HCT116 (cell line): ENCODE measurements around the gene NKTR. TPM values are rescaled to one million over a fixed set of nuclear protein-coding genes. Genes with fewer than 3 reads are reported as not detected.

Experiments used
- ATAC-seq: fragments of 200-7000 bp; cut with Tn5 transposase; 2 replicates; pipeline ENCODE4 v1.9.1; 2020; ENCODE audit warnings: mild to moderate bottlenecking, moderate library complexity
- BruUV-seq: library from RNA; stranded (reverse); fragments of 400-500 nt; replicated peaks from 2 replicates; lab custom pipeline; 2021; lab: Mats Ljungman, UMichigan
- CTCF ChIA-PET: fragments of 300-600 bp; sonication (Branson Sonifier 250); formaldehyde crosslinking; loops from one replicate; lab custom pipeline; 2021; ENCODE audit warnings: antibody characterized with exemption; lab: Charles Lee
- POLR2A ChIA-PET: fragments of 300-600, 350-600 bp; sonication (Branson Sonifier 250); formaldehyde crosslinking; loops from one replicate; lab custom pipeline; 2021; ENCODE audit warnings: antibody characterized with exemption; lab: Charles Lee
- RAD21 ChIA-PET, 2 experiments: fragments of 300-600 bp; sonication (Branson Sonifier 250); formaldehyde crosslinking; loops; one replicate each; lab custom pipeline; 2023; ENCODE audit warnings: low total read pairs in 2 of 2; ENCODE audit not compliant: uncharacterized antibody in 2 of 2, unreplicated experiment in 2 of 2, low non-redundant PET in 1 of 2; lab: Charles Lee
- DNase-seq: peaks from one replicate; pipeline ENCODE4 v3.0.0-alpha.2; 2010; ENCODE audit warnings: low read depth, low spot score
- H2AFZ ChIP-seq: fragments of 200-600 bp; shearing (Covaris generic), sonication (generic); 2 replicates; pipeline ENCODE4 v1.6.1; 2017; ENCODE audit warnings: low read depth, mixed run types, mixed read lengths, antibody characterized with exemption, low read length; ENCODE audit not compliant: poor library complexity, severe bottlenecking
- H3K27ac ChIP-seq: 2 replicates; pipeline ENCODE4 v1.5.1; 2012; ENCODE audit warnings: low read depth, low read length
- H3K27me3 ChIP-seq: fragments of 200-600 bp; sonication (generic); 2 replicates; pipeline ENCODE4 v1.6.1; 2016; ENCODE audit warnings: mixed run types, low read length, mixed read lengths; ENCODE audit not compliant: insufficient read depth
- H3K36me3 ChIP-seq, 2 experiments: fragments of 200-500 bp in 1 of 2; fragments of 200-600 bp in 1 of 2; sonication (Bioruptor generic) in 1 of 2; sonication (generic) in 1 of 2; 2 replicates each; pipeline versions ENCODE4 v1.5.1 to v1.6.1; 2014 to 2016; ENCODE audit warnings: low read length in 2 of 2, inconsistent platforms in 1 of 2, mixed read lengths in 1 of 2, mixed run types in 1 of 2; ENCODE audit not compliant: insufficient read depth in 2 of 2, control insufficient read depth in 1 of 2
- H3K4me1 ChIP-seq, 2 experiments: fragments of 200-600 bp in 1 of 2; sonication (generic) in 1 of 2; 2 replicates each; pipeline versions ENCODE4 v1.5.1 to v1.6.1; 2012 to 2017; ENCODE audit warnings: low read length in 2 of 2, inconsistent platforms in 1 of 2, mild to moderate bottlenecking in 1 of 2, mixed read lengths in 1 of 2, mixed run types in 1 of 2, moderate library complexity in 1 of 2; ENCODE audit not compliant: insufficient read depth in 2 of 2, control insufficient read depth in 1 of 2
- H3K4me2 ChIP-seq: fragments of 200-600 bp; sonication (generic); 2 replicates; pipeline ENCODE4 v1.6.1; 2017; ENCODE audit warnings: mixed run types, low read length, mixed read lengths
- H3K4me3 ChIP-seq, 2 experiments: fragments of 200-600 bp in 1 of 2; sonication (generic) in 1 of 2; replicated peaks in 1 of 2; 2 replicates each; pipeline ENCODE4 v1.5.1; 2011 to 2016; ENCODE audit warnings: low read length in 2 of 2, control low read depth in 1 of 2, low read depth in 1 of 2, mild to moderate bottlenecking in 1 of 2, mixed read lengths in 1 of 2, mixed run types in 1 of 2
- H3K79me2 ChIP-seq: fragments of 200-600 bp; sonication (generic); 2 replicates; pipeline ENCODE4 v1.6.1; 2017; ENCODE audit warnings: mild to moderate bottlenecking, mixed run types, low read length, moderate library complexity, mixed read lengths; ENCODE audit not compliant: insufficient read depth
- H3K9ac ChIP-seq: fragments of 200-600 bp; sonication (generic); 2 replicates; pipeline ENCODE4 v1.6.1; 2016; ENCODE audit warnings: low read length, mixed read lengths
- H3K9me2 ChIP-seq: fragments of 200-600 bp; sonication (generic), shearing (Covaris generic); 2 replicates; pipeline ENCODE4 v1.6.1; 2017; ENCODE audit warnings: mixed run types, mild to moderate bottlenecking, moderate library complexity; ENCODE audit not compliant: insufficient read depth
- H3K9me3 ChIP-seq, 2 experiments: fragments of 200-500 bp in 1 of 2; fragments of 200-600 bp in 1 of 2; sonication (Bioruptor generic) in 1 of 2; sonication (generic) in 1 of 2; 2 replicates each; pipeline ENCODE4 v1.6.1; 2014 to 2017; ENCODE audit warnings: low read length in 2 of 2, mixed read lengths in 2 of 2, inconsistent platforms in 1 of 2, low read depth in 1 of 2, mild to moderate bottlenecking in 1 of 2, mixed run types in 1 of 2, moderate library complexity in 1 of 2; ENCODE audit not compliant: control insufficient read depth in 1 of 2, insufficient read depth in 1 of 2
- H4K20me1 ChIP-seq: fragments of 200-600 bp; sonication (generic), shearing (Covaris generic); 2 replicates; pipeline ENCODE4 v1.6.1; 2017; ENCODE audit warnings: mixed run types, mild to moderate bottlenecking, moderate library complexity; ENCODE audit not compliant: insufficient read depth
- CEBPB ChIP-seq: IDR thresholded peaks from 2 replicates; pipeline ENCODE4 v1.6.1; 2012; ENCODE audit warnings: low read depth
- EGR1 ChIP-seq: IDR thresholded peaks from 2 replicates; pipeline ENCODE4 v1.6.1; 2012; ENCODE audit warnings: low read depth
- EZH2 ChIP-seq: fragments of 200-600 bp; sonication (generic); IDR thresholded peaks from 2 replicates; pipeline ENCODE4 v1.6.1; 2017; ENCODE audit warnings: antibody characterized with exemption, mixed run types
- EZH2phosphoT487 ChIP-seq: fragments of 200-600 bp; IDR thresholded peaks from 2 replicates; pipeline ENCODE4 v1.6.1; 2018; ENCODE audit warnings: antibody characterized with exemption, borderline replicate concordance
- FOSL1 ChIP-seq: IDR thresholded peaks from 2 replicates; pipeline ENCODE4 v1.6.1; 2012; ENCODE audit warnings: low read depth
- JUND ChIP-seq: IDR thresholded peaks from 2 replicates; pipeline ENCODE4 v1.6.1; 2012
- POLR2AphosphoS5 ChIP-seq: IDR thresholded peaks from 2 replicates; pipeline ENCODE4 v1.6.1; 2011; ENCODE audit warnings: mild to moderate bottlenecking, low read depth, low read length, moderate library complexity
- RAD21 ChIP-seq: IDR thresholded peaks from 2 replicates; pipeline ENCODE4 v1.6.1; 2012; ENCODE audit warnings: low read depth, mild to moderate bottlenecking
- SRF ChIP-seq: IDR thresholded peaks from 2 replicates; pipeline ENCODE4 v1.6.1; 2012; ENCODE audit warnings: low read depth
- YY1 ChIP-seq: IDR thresholded peaks from 2 replicates; pipeline ENCODE4 v1.6.1; 2011; ENCODE audit warnings: low read length, low read depth, moderate library complexity, mild to moderate bottlenecking; ENCODE audit not compliant: insufficient replicate concordance; ENCODE audit errors: extremely low read depth
- ZFX ChIP-seq: fragments of 450-650 bp; IDR thresholded peaks from 2 replicates; pipeline ENCODE4 v1.6.1; 2017
- intact Hi-C: fragments of 100-400 bp; cut with micrococcal nuclease; formaldehyde crosslinking; loops from 2 replicates; pipeline ENCODE4 v1.10.0; 2022
- total RNA-seq: library from RNA; stranded (reverse); gene quantifications from one replicate; pipeline ENCODE4 v1.2.1, GENCODE V29; 2021; ENCODE audit not compliant: unreplicated experiment

Gene NKTR
- total RNA-seq, 1 experiment from 2014 or later = 59.7 TPM

DNA sequence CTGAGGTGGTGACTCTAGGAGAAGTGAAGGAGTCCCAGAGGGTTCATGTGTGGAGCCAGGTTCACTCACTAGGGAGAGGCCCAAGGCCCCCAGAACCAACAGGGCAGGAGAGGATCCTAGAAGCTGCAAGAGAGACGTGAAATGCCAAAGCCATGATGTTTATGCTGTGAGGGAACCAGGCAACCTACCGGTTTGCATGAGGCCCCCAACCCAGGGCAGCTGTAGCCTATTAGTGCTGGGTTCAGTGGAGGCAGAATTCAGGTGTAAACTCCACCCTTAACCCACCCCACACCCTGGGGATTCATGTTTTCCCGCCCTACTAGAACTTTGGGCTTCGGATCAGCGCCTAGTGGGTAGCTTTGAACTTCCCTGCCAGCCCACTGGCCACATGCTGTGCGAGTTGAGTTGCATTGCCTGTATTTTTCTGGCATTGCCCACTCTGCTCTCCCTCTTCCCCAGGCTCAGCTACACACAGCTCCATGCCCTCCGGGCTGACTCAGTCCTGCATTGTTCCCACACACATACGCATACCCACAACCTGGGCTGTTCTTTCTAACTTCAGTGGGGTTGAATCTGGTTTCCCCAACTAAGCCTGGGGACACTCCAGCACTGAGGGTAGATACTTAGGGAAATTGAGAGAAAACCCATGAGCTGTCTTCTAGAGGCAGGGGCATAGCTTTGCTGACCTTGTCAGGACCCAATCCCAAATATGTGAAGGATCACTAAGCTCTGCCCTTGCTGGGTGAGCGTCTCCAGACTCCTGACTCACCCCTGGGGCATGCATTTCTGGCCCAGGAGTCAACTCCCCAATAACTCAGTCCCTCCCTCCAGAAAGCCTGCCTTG, 51.0 kb downstream of the NKTR start:
- Histone ChIP-seq H3K4me1 (peaks cover 42 to 59% of the 10 kb centered on the region in 2 experiments), H3K36me3 (peaks cover 3 to 16% of the 10 kb centered on the region in 2 experiments; a peak in 3 of 4 replicates), H3K9ac (peak overlapping the region; percentile 86)
- intact Hi-C loops = loop anchor here (5.0 kb wide), 2 partner anchors 49 to 91 kb away; partner anchors contain the start of gene NKTR
- TF ChIP-seq POLR2AphosphoS5 (no peak), CEBPB (no peak), JUND (no peak), EZH2 (no peak), EGR1 (no peak), YY1 (no peak), SRF (no peak), ZFX (no peak), EZH2phosphoT487 (no peak), FOSL1 (no peak), RAD21 (no peak)
- TF ChIP-seq, all 23 proteins: peak for 0
- BruUV-seq = no TSS peak
- CTCF ChIA-PET = interaction anchor here (0.9 to 1.7 kb wide), 5 partner anchors 10 to 106 kb away, joined by 3 to 5 read pairs (median 4); no protein-coding TSS in a partner anchor
- Histone ChIP-seq H3K79me2 (peaks cover 16% of the 10 kb centered on the region; the same call in 1 of the 2 replicates), H3K9me3 (no peaks in the 10 kb centered on the region), H2AFZ (no peak overlapping the region), H3K27me3 (no peaks in the 10 kb centered on the region), H3K4me3 (peak overlapping the region in 1 of 2 experiments; percentile 86; a peak in 2 of 4 replicates), H4K20me1 (no peaks in the 10 kb centered on the region), H3K27ac (peak overlapping the region; percentile 84), H3K4me2 (peak overlapping the region; percentile 99), H3K9me2 (no peaks in the 10 kb centered on the region)
- POLR2A ChIA-PET = interaction anchor here (1.1 to 3.0 kb wide), 3 partner anchors 10 to 61 kb away, joined by 3 to 9 read pairs (median 5); partner anchors contain the start of genes NKTR and SS18L2
- ATAC-seq (peak; percentile 34), DNase-seq (no peak)
- RAD21 ChIA-PET = no interaction called here
